GM23338 (cell line): ENCODE results near the gene BIRC6. TPM values are rescaled to one million over a fixed set of nuclear protein-coding genes. Genes with fewer than 3 reads are reported as not detected.

Experiments used
- ATAC-seq: fragments of 200-7000 bp; cut with Tn5 transposase; 3 replicates; pipeline ENCODE4 v1.9.1; 2020
- DNase-seq: peaks from one replicate; pipeline ENCODE4 v3.0.0-alpha.2; 2015; ENCODE audit warnings: low spot score
- H2AFZ ChIP-seq: fragments of 200-600 bp; sonication (generic); 2 replicates; pipeline ENCODE4 v1.8.0; 2016; ENCODE audit warnings: antibody characterized with exemption, mild to moderate bottlenecking, moderate library complexity
- H3F3A ChIP-seq: fragments of 200-600 bp; sonication (generic); replicated peaks from 2 replicates; pipeline ENCODE4 v1.8.0; 2017; ENCODE audit warnings: antibody characterized with exemption, mixed run types, low read depth
- H3K27ac ChIP-seq: fragments of 200-600 bp; sonication (generic); 2 replicates; pipeline ENCODE4 v1.6.1; 2016; ENCODE audit warnings: low read depth
- H3K27me3 ChIP-seq: fragments of 200-600 bp; sonication (generic); 2 replicates; pipeline ENCODE4 v1.8.0; 2016; ENCODE audit warnings: mild to moderate bottlenecking, mixed run types, moderate library complexity; ENCODE audit not compliant: insufficient read depth
- H3K36me3 ChIP-seq: fragments of 200-600 bp; sonication (generic); 2 replicates; pipeline ENCODE4 v1.8.0; 2016; ENCODE audit warnings: mild to moderate bottlenecking; ENCODE audit not compliant: insufficient read depth
- H3K4me1 ChIP-seq: fragments of 200-600 bp; sonication (generic); 2 replicates; pipeline ENCODE4 v1.8.0; 2016; ENCODE audit warnings: mild to moderate bottlenecking, moderate library complexity; ENCODE audit not compliant: insufficient read depth
- H3K4me2 ChIP-seq: fragments of 200-600 bp; sonication (generic); 2 replicates; pipeline ENCODE4 v1.7.1; 2017; ENCODE audit warnings: mixed run types
- H3K4me3 ChIP-seq: fragments of 200-600 bp; sonication (generic); 2 replicates; pipeline ENCODE4 v1.6.1; 2016; ENCODE audit warnings: mixed run types
- H3K79me2 ChIP-seq: fragments of 200-600 bp; sonication (generic); replicated peaks from 2 replicates; pipeline ENCODE4 v1.8.0; 2017; ENCODE audit warnings: mild to moderate bottlenecking; ENCODE audit not compliant: insufficient read depth
- H3K9me2 ChIP-seq: fragments of 200-600 bp; sonication (generic); 2 replicates; pipeline ENCODE4 v1.8.0; 2017; ENCODE audit not compliant: insufficient read depth
- H4K20me1 ChIP-seq: fragments of 200-600 bp; sonication (generic); replicated peaks from 2 replicates; pipeline ENCODE4 v1.8.0; 2017; ENCODE audit warnings: mild to moderate bottlenecking; ENCODE audit not compliant: insufficient read depth
- H3K27ac Mint-ChIP-seq: 2 replicates; pipeline ENCODE4 v1.8.0; 2020; ENCODE audit warnings: inconsistent platforms, mild to moderate bottlenecking, moderate library complexity, mixed read lengths
- H3K27me3 Mint-ChIP-seq: 3 replicates; pipeline ENCODE4 v1.8.0; 2022; ENCODE audit warnings: low read depth, mild to moderate bottlenecking, moderate library complexity, mixed read lengths, inconsistent platforms; ENCODE audit not compliant: insufficient read depth, poor library complexity
- H3K36me3 Mint-ChIP-seq: 3 replicates; pipeline ENCODE4 v1.8.0; 2021; ENCODE audit warnings: low read depth, mild to moderate bottlenecking, inconsistent platforms, moderate library complexity, mixed read lengths
- H3K4me1 Mint-ChIP-seq: 3 replicates; pipeline ENCODE4 v1.8.0; 2020; ENCODE audit warnings: mild to moderate bottlenecking, inconsistent platforms, mixed read lengths
- H3K4me3 Mint-ChIP-seq: 3 replicates; pipeline ENCODE4 v1.8.0; 2021; ENCODE audit warnings: moderate library complexity, mild to moderate bottlenecking, inconsistent platforms, mixed read lengths
- H3K9me3 Mint-ChIP-seq: 3 replicates; pipeline ENCODE4 v1.8.0; 2020; ENCODE audit warnings: moderate library complexity, mild to moderate bottlenecking, inconsistent platforms, mixed read lengths
- CREB1 ChIP-seq: fragments of 250-450 bp; sonication (Bioruptor Pico); IDR thresholded peaks from 2 replicates; pipeline ENCODE4 v1.5.0; 2020; ENCODE audit warnings: low read depth, mild to moderate bottlenecking, moderate library complexity
- CTCF ChIP-seq, 2 experiments: fragments of 200-600 bp in 1 of 2; sonication (generic) in 1 of 2; conservative IDR thresholded peaks; 2 replicates each; pipeline versions ENCODE4 v1.5.1 to v1.6.1; 2016 to 2017; ENCODE audit warnings: antibody characterized with exemption in 2 of 2, low read depth in 2 of 2, mild to moderate bottlenecking in 2 of 2, moderate library complexity in 1 of 2
- ETS1 ChIP-seq: IDR thresholded peaks from 2 replicates; pipeline ENCODE4 v1.6.1; 2016; ENCODE audit warnings: antibody characterized with exemption
- JUNB ChIP-seq: IDR thresholded peaks from one replicate; pipeline ENCODE4 v1.6.1; 2016; ENCODE audit warnings: antibody characterized with exemption; ENCODE audit not compliant: unreplicated experiment
- NANOG ChIP-seq: IDR thresholded peaks from 2 replicates; pipeline ENCODE4 v1.6.1; 2016; ENCODE audit warnings: antibody characterized with exemption, borderline replicate concordance
- REST ChIP-seq: IDR thresholded peaks from one replicate; pipeline ENCODE4 v1.6.1; 2018; ENCODE audit warnings: antibody characterized with exemption; ENCODE audit not compliant: unreplicated experiment
- STAT1 ChIP-seq: IDR thresholded peaks from one replicate; pipeline ENCODE4 v1.6.1; 2016; ENCODE audit warnings: antibody characterized with exemption; ENCODE audit not compliant: unreplicated experiment
- ZNF331 ChIP-seq: fragments of 250-450 bp; sonication (Bioruptor Pico); IDR thresholded peaks from 2 replicates; pipeline ENCODE4 v1.5.0; 2020; ENCODE audit warnings: low read depth, mild to moderate bottlenecking, moderate library complexity
- polyA plus RNA-seq: library from polyadenylated mRNA; unstranded; fragments of >200 nt; fragmentation: Nextera tagmentation; extraction: Ambion mirVana; gene quantifications from 2 replicates; pipeline ENCODE4 v1.2.1, GENCODE V29; 2016
- total RNA-seq: library from RNA; depleted of rRNA; stranded (reverse); fragments of >200 nt; shearing (Covaris generic); gene quantifications from 2 replicates; pipeline ENCODE4 v1.2.3, GENCODE V29; 2014

Gene BIRC6
- total and polyA plus RNA-seq, 2 experiments from 2014 or later: 85.8 to 131 TPM

- H3K4me1 ChIP-seq: no peaks in the 10 kb centered on the region
- no peaks in the 10 kb centered on the region for H3K79me2 ChIP-seq
- no peaks in the 10 kb centered on the region for H3K4me1 Mint-ChIP-seq
- H3K9me2 ChIP-seq: no peaks in the 10 kb centered on the region
- H3F3A ChIP-seq: no peaks in the 10 kb centered on the region
- no peak for DNase-seq
- no peaks in the 10 kb centered on the region for H3K36me3 ChIP-seq
- no peak overlapping the region for H3K4me2 ChIP-seq
- no peaks in the 10 kb centered on the region for H3K9me3 Mint-ChIP-seq
- H3K4me3 ChIP-seq: no peak overlapping the region
- H3K36me3 Mint-ChIP-seq: no peaks in the 10 kb centered on the region
- no peak overlapping the region for H3K27ac Mint-ChIP-seq
- no peaks in the 10 kb centered on the region for H3K27me3 Mint-ChIP-seq
- ATAC-seq: no peak
- TF ChIP-seq REST (no peak), ZNF331 (no peak)
- H3K27ac ChIP-seq: no peak overlapping the region
- no peak overlapping the region for H3K4me3 Mint-ChIP-seq
- H2AFZ ChIP-seq: no peak overlapping the region
- no peaks in the 10 kb centered on the region for H3K27me3 ChIP-seq
- no peaks in the 10 kb centered on the region; the same call in 1 of the 2 replicates for H4K20me1 ChIP-seq
Observed at GRCh38 chr2:32310577-32310976, 46.2 kb upstream of the BIRC6 start.

- no peaks in the 10 kb centered on the region for H3K4me1 Mint-ChIP-seq
- no peak for TF ChIP-seq NANOG
- no peak for TF ChIP-seq REST
- TF ChIP-seq CTCF (conservative IDR thresholded peaks at IDR 0.05; ENCODE audit: low read depth in 2 of 2): no peak
- TF ChIP-seq ETS1: no peak
- TF ChIP-seq STAT1: no peak
- no peak for TF ChIP-seq JUNB
- TF ChIP-seq CREB1 (CRISPR knock-in tag): no peak
Observed at GRCh38 chr2:32314886-32315285, 41.9 kb upstream of the BIRC6 start.

More at GRCh38 chr2:32314886-32315285, 41.9 kb upstream of the BIRC6 start:
- Histone ChIP-seq H2AFZ (no peak overlapping the region), H3K36me3 (no peaks in the 10 kb centered on the region), H4K20me1 (no peaks in the 10 kb centered on the region; the same call in 1 of the 2 replicates), H3F3A (no peaks in the 10 kb centered on the region), H3K4me1 (no peaks in the 10 kb centered on the region), H3K4me3 (no peak overlapping the region), H3K4me2 (no peak overlapping the region), H3K27ac (no peak overlapping the region), H3K79me2 (no peaks in the 10 kb centered on the region), H3K9me2 (no peaks in the 10 kb centered on the region), H3K27me3 (no peaks in the 10 kb centered on the region)
- Mint-ChIP-seq H3K27ac (no peak overlapping the region), H3K36me3 (no peaks in the 10 kb centered on the region), H3K4me3 (no peak overlapping the region), H3K27me3 (peaks cover 4% of the 10 kb centered on the region), H3K9me3 (no peaks in the 10 kb centered on the region)
- ATAC-seq (no peak), DNase-seq (no peak)
